ENCODE data around the gene HHEX. TPM values are rescaled to one million over a fixed set of nuclear protein-coding genes. Genes with fewer than 3 reads are reported as not detected.

The HHEX gene
- total and polyA plus RNA-seq, 2 of the 8 experiments (the other 6 are each of a cell fraction or from before 2014, with no cell fraction given): 0.56 to 1.5 TPM

- TF ChIP-seq CTCF (IDR thresholded peaks at IDR 0.05; ENCODE audit: control extremely low read depth in 1 of 3, insufficient read depth in 1 of 3, low read depth in 1 of 3, low read length in 3 of 3) (no peak), CHD2 (IDR thresholded peaks at IDR 0.05; ENCODE audit: low read length) (no peak)
Observed at GRCh38 chr10:92732958-92733357, 43.2 kb downstream of the HHEX start (continued).

All from H1 (cell line).